HCT116 (cell line): ENCODE data around the gene ADGRE2. TPM values are rescaled to one million over a fixed set of nuclear protein-coding genes. Genes with fewer than 3 reads are reported as not detected.

Source experiments
- ATAC-seq: fragments of 200-7000 bp; cut with Tn5 transposase; 2 replicates; pipeline ENCODE4 v1.9.1; 2020; ENCODE audit warnings: mild to moderate bottlenecking, moderate library complexity
- BruUV-seq: library from RNA; stranded (reverse); fragments of 400-500 nt; replicated peaks from 2 replicates; lab custom pipeline; 2021; lab: Mats Ljungman, UMichigan
- CTCF ChIA-PET: fragments of 300-600 bp; sonication (Branson Sonifier 250); formaldehyde crosslinking; loops from one replicate; lab custom pipeline; 2021; ENCODE audit warnings: antibody characterized with exemption; lab: Charles Lee
- POLR2A ChIA-PET: fragments of 300-600, 350-600 bp; sonication (Branson Sonifier 250); formaldehyde crosslinking; loops from one replicate; lab custom pipeline; 2021; ENCODE audit warnings: antibody characterized with exemption; lab: Charles Lee
- RAD21 ChIA-PET, 2 experiments: fragments of 300-600 bp; sonication (Branson Sonifier 250); formaldehyde crosslinking; loops; one replicate each; lab custom pipeline; 2023; ENCODE audit warnings: low total read pairs in 2 of 2; ENCODE audit not compliant: uncharacterized antibody in 2 of 2, unreplicated experiment in 2 of 2, low non-redundant PET in 1 of 2; lab: Charles Lee
- DNase-seq: peaks from one replicate; pipeline ENCODE4 v3.0.0-alpha.2; 2010; ENCODE audit warnings: low read depth, low spot score
- H2AFZ ChIP-seq: fragments of 200-600 bp; shearing (Covaris generic), sonication (generic); 2 replicates; pipeline ENCODE4 v1.6.1; 2017; ENCODE audit warnings: low read depth, mixed run types, mixed read lengths, antibody characterized with exemption, low read length; ENCODE audit not compliant: poor library complexity, severe bottlenecking
- H3K27ac ChIP-seq: 2 replicates; pipeline ENCODE4 v1.5.1; 2012; ENCODE audit warnings: low read depth, low read length
- H3K27me3 ChIP-seq: fragments of 200-600 bp; sonication (generic); 2 replicates; pipeline ENCODE4 v1.6.1; 2016; ENCODE audit warnings: mixed run types, low read length, mixed read lengths; ENCODE audit not compliant: insufficient read depth
- H3K36me3 ChIP-seq, 2 experiments: fragments of 200-500 bp in 1 of 2; fragments of 200-600 bp in 1 of 2; sonication (Bioruptor generic) in 1 of 2; sonication (generic) in 1 of 2; 2 replicates each; pipeline versions ENCODE4 v1.5.1 to v1.6.1; 2014 to 2016; ENCODE audit warnings: low read length in 2 of 2, inconsistent platforms in 1 of 2, mixed read lengths in 1 of 2, mixed run types in 1 of 2; ENCODE audit not compliant: insufficient read depth in 2 of 2, control insufficient read depth in 1 of 2
- H3K4me1 ChIP-seq, 2 experiments: fragments of 200-600 bp in 1 of 2; sonication (generic) in 1 of 2; 2 replicates each; pipeline versions ENCODE4 v1.5.1 to v1.6.1; 2012 to 2017; ENCODE audit warnings: low read length in 2 of 2, inconsistent platforms in 1 of 2, mild to moderate bottlenecking in 1 of 2, mixed read lengths in 1 of 2, mixed run types in 1 of 2, moderate library complexity in 1 of 2; ENCODE audit not compliant: insufficient read depth in 2 of 2, control insufficient read depth in 1 of 2
- H3K4me2 ChIP-seq: fragments of 200-600 bp; sonication (generic); 2 replicates; pipeline ENCODE4 v1.6.1; 2017; ENCODE audit warnings: mixed run types, low read length, mixed read lengths
- H3K4me3 ChIP-seq, 2 experiments: fragments of 200-600 bp in 1 of 2; sonication (generic) in 1 of 2; replicated peaks in 1 of 2; 2 replicates each; pipeline ENCODE4 v1.5.1; 2011 to 2016; ENCODE audit warnings: low read length in 2 of 2, control low read depth in 1 of 2, low read depth in 1 of 2, mild to moderate bottlenecking in 1 of 2, mixed read lengths in 1 of 2, mixed run types in 1 of 2
- H3K79me2 ChIP-seq: fragments of 200-600 bp; sonication (generic); 2 replicates; pipeline ENCODE4 v1.6.1; 2017; ENCODE audit warnings: mild to moderate bottlenecking, mixed run types, low read length, moderate library complexity, mixed read lengths; ENCODE audit not compliant: insufficient read depth
- H3K9ac ChIP-seq: fragments of 200-600 bp; sonication (generic); 2 replicates; pipeline ENCODE4 v1.6.1; 2016; ENCODE audit warnings: low read length, mixed read lengths
- H3K9me2 ChIP-seq: fragments of 200-600 bp; sonication (generic), shearing (Covaris generic); 2 replicates; pipeline ENCODE4 v1.6.1; 2017; ENCODE audit warnings: mixed run types, mild to moderate bottlenecking, moderate library complexity; ENCODE audit not compliant: insufficient read depth
- H3K9me3 ChIP-seq, 2 experiments: fragments of 200-500 bp in 1 of 2; fragments of 200-600 bp in 1 of 2; sonication (Bioruptor generic) in 1 of 2; sonication (generic) in 1 of 2; 2 replicates each; pipeline ENCODE4 v1.6.1; 2014 to 2017; ENCODE audit warnings: low read length in 2 of 2, mixed read lengths in 2 of 2, inconsistent platforms in 1 of 2, low read depth in 1 of 2, mild to moderate bottlenecking in 1 of 2, mixed run types in 1 of 2, moderate library complexity in 1 of 2; ENCODE audit not compliant: control insufficient read depth in 1 of 2, insufficient read depth in 1 of 2
- H4K20me1 ChIP-seq: fragments of 200-600 bp; sonication (generic), shearing (Covaris generic); 2 replicates; pipeline ENCODE4 v1.6.1; 2017; ENCODE audit warnings: mixed run types, mild to moderate bottlenecking, moderate library complexity; ENCODE audit not compliant: insufficient read depth
- CBX3 ChIP-seq: IDR thresholded peaks from 2 replicates; pipeline ENCODE4 v1.6.1; 2012; ENCODE audit warnings: low read depth
- CTCF ChIP-seq, 3 experiments: fragments of 200-600 bp in 1 of 3; sonication (generic) in 1 of 3; IDR thresholded peaks in 2 of 3; conservative IDR thresholded peaks in 1 of 3; 2 replicates each; pipeline ENCODE4 v1.5.1; 2012 to 2017; ENCODE audit warnings: low read depth in 2 of 3, low read length in 2 of 3, antibody characterized with exemption in 1 of 3, borderline replicate concordance in 1 of 3, control low read depth in 1 of 3, mild to moderate bottlenecking in 1 of 3, mixed read lengths in 1 of 3, mixed run types in 1 of 3, moderate library complexity in 1 of 3; ENCODE audit not compliant: insufficient read depth in 1 of 3
- EGR1 ChIP-seq: IDR thresholded peaks from 2 replicates; pipeline ENCODE4 v1.6.1; 2012; ENCODE audit warnings: low read depth
- EZH2 ChIP-seq: fragments of 200-600 bp; sonication (generic); IDR thresholded peaks from 2 replicates; pipeline ENCODE4 v1.6.1; 2017; ENCODE audit warnings: antibody characterized with exemption, mixed run types
- FOSL1 ChIP-seq: IDR thresholded peaks from 2 replicates; pipeline ENCODE4 v1.6.1; 2012; ENCODE audit warnings: low read depth
- JUND ChIP-seq: IDR thresholded peaks from 2 replicates; pipeline ENCODE4 v1.6.1; 2012
- POLR2A ChIP-seq: IDR thresholded peaks from 2 replicates; pipeline ENCODE4 v1.7.0; 2011; ENCODE audit warnings: borderline replicate concordance; ENCODE audit not compliant: insufficient read depth, insufficient read length; ENCODE audit errors: extremely low read depth
- POLR2AphosphoS5 ChIP-seq: IDR thresholded peaks from 2 replicates; pipeline ENCODE4 v1.6.1; 2011; ENCODE audit warnings: mild to moderate bottlenecking, low read depth, low read length, moderate library complexity
- RAD21 ChIP-seq: IDR thresholded peaks from 2 replicates; pipeline ENCODE4 v1.6.1; 2012; ENCODE audit warnings: low read depth, mild to moderate bottlenecking
- REST ChIP-seq: IDR thresholded peaks from 2 replicates; pipeline ENCODE4 v1.6.1; 2012; ENCODE audit warnings: low read depth
- SRF ChIP-seq: IDR thresholded peaks from 2 replicates; pipeline ENCODE4 v1.6.1; 2012; ENCODE audit warnings: low read depth
- TCF7L2 ChIP-seq: IDR thresholded peaks from 2 replicates; pipeline ENCODE4 v1.7.0; 2011; ENCODE audit warnings: borderline replicate concordance, inconsistent platforms; ENCODE audit not compliant: insufficient read depth, insufficient read length; ENCODE audit errors: extremely low read depth
- ZFX ChIP-seq: fragments of 450-650 bp; IDR thresholded peaks from 2 replicates; pipeline ENCODE4 v1.6.1; 2017
- ZNF274 ChIP-seq: fragments of 200-500 bp; sonication (Bioruptor generic); IDR thresholded peaks from 2 replicates; pipeline ENCODE4 v1.6.1; 2014; ENCODE audit warnings: mild to moderate bottlenecking, low read depth, low read length, inconsistent platforms
- intact Hi-C: fragments of 100-400 bp; cut with micrococcal nuclease; formaldehyde crosslinking; loops from 2 replicates; pipeline ENCODE4 v1.10.0; 2022
- total RNA-seq: library from RNA; stranded (reverse); gene quantifications from one replicate; pipeline ENCODE4 v1.2.1, GENCODE V29; 2021; ENCODE audit not compliant: unreplicated experiment

Gene ADGRE2
- total RNA-seq, 1 experiment from 2014 or later = 8.4 TPM

- no peaks in the 10 kb centered on the region for H3K9me2 ChIP-seq
- no peak overlapping the region for H3K4me3 ChIP-seq
- intact Hi-C loops = no loop called here
- ChIA-PET RAD21 (interaction anchor here in 1 of 2 experiments (0.7 kb wide), 1 partner anchor 7 kb away, joined by 3 read pairs; no protein-coding TSS in a partner anchor), POLR2A (no interaction called here), CTCF (no interaction called here)
- H3K4me1 ChIP-seq = no peaks in the 10 kb centered on the region
- DNase-seq (no peak), ATAC-seq (no peak)
- H3K9ac ChIP-seq = no peak overlapping the region
- no TSS peak for BruUV-seq
- H3K4me2 ChIP-seq = no peak overlapping the region
- no peak overlapping the region for H3K27ac ChIP-seq
- no peaks in the 10 kb centered on the region for H3K79me2 ChIP-seq
- TF ChIP-seq RAD21 (no peak), EGR1 (no peak), POLR2A (no peak), JUND (no peak), POLR2AphosphoS5 (no peak), FOSL1 (no peak), REST (no peak), ZFX (no peak), CTCF (IDR thresholded peaks at IDR 0.05 in 2 of 3, conservative IDR thresholded peaks at IDR 0.05 in 1 of 3; ENCODE audit: borderline replicate concordance in 1 of 3, insufficient read depth in 1 of 3, low read depth in 2 of 3, low read length in 2 of 3) (no peak), EZH2 (no peak), SRF (no peak), CBX3 (no peak), TCF7L2 (no peak), ZNF274 (no peak)
- H3K27me3 ChIP-seq = no peaks in the 10 kb centered on the region
- H3K9me3 ChIP-seq = no peaks in the 10 kb centered on the region
- H4K20me1 ChIP-seq = no peaks in the 10 kb centered on the region
- peaks cover 5 to 17% of the 10 kb centered on the region in 2 experiments; a peak in 2 of 4 replicates for H3K36me3 ChIP-seq
- H2AFZ ChIP-seq = no peak overlapping the region
These were observed 9.2 kb downstream of the ADGRE2 start for GRCh38 chr19:14769201-14769600.
